Stimulated activated CD8-positive, alpha-beta memory T cell treated with anti-CD3 and anti-CD28 coated beads, Interleukin-4, amount 100 ng/mL, for 48 hours (primary cell): Measurements from ENCODE around the gene SBK2.
"Not testable (repeated sequence)": the region's sequence is repeated elsewhere in the genome, so short reads cannot be mapped to it uniquely, and the experiment has no call there.

Experiments
- DNase-seq: peaks from one replicate; pipeline ENCODE4 v3.0.0-alpha.2; 2020

The SBK2 gene

DNA sequence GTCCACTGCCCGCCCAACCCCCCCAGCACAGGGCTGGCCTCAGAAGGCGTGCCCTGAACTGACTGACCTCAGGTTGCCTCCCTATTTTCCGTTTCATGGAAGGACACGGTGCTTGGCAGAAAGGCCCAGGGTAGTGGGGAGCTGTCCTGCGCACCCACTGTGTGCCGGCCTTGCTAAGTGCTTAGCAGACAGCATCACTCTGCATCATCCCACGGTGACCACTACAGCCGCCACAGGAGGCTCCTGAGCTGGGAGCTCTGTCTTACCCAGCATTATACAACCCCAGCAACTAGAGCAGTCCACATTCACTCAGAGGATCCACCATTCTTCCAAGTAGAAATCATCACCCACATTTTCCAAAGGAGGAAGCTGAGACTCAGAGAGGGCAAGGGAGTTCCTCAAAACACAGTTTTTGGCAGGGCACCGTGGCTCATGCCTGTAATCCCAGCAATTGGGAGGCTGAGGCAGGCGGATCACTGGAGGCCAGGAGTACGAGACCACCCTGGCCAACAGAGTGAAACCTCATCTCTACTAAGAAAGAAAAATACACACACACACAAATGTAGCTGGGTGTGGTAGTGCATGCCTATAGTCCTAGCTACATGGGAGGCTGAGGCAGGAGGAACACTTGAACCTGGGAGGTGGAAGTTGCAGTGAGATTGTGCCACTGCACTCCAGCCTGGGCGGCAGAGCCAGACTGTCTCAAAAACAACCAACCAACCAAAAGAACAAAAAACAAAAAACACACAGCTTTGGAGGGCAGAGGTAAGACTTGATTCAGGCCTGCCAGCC is 1.6 kb downstream of the SBK2 start:
- DNase-seq: no peak

DNA sequence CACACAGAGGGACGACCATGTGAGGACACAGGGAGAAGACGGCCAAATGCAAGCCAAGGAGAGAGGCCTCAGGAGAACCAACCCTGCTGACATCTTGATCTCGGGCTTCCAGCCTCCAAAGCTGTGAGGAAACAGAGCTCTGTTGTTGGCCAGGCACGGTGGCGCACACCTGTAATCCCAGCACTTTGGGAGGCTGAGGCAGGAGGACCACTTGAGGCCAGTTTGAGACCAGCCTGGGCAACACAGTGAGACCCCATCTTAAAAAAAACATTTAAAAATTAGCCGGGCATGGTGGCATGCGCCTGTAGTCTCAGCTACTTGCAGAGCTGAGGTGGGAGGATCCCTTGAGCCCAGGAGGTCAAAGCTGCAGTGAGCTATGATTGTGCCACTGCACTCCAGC is 2.7 kb downstream of the SBK2 start:
- DNase-seq: not testable (repeated sequence)

DNA sequence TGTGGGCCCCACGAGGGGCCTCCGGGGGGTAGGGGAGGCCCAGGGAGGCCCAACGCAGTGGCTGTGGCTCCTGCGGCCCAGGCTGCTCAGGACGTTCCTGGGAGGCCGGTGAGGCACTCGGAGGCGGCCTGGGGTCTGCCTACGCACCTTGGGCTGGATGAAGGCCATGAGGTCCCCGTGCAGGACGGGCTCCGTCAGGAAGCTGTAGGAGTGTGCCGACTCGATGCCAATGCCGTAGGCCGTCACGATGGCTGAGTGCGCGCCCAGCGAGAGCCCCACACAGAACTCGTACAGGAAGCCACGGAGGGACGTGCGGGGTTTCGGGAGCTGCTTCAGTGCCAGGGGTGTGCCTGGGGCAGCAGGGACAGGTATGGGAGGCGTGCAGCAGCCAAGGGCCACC is 5.9 kb downstream of the SBK2 start:
- DNase-seq: no peak

DNA sequence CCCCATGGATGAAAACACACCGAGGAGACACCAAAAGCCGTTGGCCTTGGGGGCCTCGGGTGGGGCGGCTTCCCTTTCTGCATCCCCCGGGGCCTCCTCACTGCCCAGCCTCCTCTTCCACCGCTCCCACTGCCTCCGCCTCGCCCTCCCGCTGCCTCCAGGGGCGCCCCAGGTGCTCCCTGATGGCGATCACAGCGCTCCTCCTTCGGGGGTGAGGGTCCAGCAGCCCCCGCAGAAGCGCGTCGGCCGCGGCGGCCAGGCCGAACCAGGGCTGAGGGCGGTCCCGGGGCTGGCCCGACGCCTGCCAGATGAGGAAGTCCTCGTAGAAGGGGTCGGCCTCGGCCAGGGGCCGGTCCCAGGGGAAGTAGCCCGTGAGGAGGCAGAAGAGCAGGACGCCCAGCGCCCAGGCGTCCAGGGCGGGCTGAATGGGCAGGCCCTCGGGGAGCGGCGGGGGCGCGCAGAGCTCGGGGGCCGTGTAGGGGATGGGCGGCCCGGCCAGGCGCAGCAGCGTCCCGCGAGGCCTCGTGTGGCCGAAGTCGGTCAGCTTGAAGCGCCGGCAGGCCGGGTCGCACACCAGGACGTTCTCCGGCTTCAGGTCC is 7.2 kb downstream of the SBK2 start:
- no peak for DNase-seq

DNA sequence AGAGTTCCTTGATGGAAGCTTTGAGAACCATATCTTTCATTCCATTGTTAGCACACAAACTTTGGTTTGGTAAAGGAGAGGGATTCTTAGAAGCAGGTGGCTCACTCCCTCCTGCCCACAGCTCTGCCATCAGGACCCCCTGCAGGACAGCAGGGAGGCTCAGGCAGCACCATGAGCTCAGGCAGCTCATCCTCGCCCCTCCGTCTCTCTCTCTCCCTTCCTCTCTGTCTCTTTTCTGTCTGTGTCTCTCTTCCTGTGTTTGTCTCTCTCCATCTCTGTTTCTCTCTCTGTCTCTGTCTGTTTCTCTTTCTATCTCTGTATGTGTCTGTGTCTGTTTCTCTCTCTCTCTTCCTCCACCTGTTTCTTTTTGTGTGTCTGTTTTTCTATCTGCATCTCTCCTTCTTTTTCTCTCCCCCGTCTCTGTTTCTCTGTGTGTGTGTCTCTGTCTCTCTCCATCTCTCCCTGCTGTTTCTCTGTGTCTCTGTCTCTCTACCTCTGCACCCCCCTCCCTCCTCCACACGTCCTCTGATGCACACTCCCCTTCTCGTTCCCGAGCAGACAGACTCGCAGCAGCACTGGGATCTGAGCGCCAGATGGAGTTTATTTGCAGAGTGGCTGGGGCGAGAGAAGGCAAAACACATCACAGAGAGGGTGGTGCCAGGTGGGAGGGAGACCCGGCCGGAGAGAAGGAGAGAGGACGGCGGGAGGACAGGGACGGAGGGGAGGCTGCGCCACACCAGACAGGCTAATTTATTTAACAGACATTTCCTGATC is 8.7 kb downstream of the SBK2 start:
- no peak for DNase-seq

DNA sequence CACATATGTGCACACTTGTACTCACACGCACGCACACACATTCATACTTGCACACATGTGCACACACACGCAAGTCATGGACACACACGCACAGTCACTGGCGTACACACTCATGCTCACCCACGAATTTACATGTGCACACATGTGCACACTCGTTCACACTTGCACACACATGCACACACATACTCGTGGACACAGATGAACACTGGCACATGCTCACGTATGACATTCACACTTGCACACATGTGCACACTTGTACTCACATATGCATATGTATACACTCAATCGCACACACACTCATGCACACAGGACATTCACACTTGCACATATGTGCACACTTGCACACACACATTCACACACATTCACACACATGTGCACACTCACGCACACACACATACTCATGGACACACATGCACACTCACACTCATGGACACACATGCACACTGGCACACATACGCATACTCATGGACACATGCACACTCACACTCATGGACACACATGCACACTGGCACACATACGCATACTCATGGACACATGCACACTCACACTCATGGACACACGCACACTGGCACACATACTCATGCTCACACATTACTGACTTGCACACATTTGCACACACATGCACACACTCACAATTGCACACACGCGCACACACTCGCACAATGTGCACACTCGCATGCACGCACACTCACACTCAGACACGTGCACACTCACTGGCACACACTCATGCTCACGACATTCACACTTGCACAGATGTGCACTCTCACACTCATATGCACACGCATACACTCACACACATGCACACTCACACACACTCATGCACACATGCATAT is 9.5 kb downstream of the SBK2 start:
- DNase-seq: no peak

DNA sequence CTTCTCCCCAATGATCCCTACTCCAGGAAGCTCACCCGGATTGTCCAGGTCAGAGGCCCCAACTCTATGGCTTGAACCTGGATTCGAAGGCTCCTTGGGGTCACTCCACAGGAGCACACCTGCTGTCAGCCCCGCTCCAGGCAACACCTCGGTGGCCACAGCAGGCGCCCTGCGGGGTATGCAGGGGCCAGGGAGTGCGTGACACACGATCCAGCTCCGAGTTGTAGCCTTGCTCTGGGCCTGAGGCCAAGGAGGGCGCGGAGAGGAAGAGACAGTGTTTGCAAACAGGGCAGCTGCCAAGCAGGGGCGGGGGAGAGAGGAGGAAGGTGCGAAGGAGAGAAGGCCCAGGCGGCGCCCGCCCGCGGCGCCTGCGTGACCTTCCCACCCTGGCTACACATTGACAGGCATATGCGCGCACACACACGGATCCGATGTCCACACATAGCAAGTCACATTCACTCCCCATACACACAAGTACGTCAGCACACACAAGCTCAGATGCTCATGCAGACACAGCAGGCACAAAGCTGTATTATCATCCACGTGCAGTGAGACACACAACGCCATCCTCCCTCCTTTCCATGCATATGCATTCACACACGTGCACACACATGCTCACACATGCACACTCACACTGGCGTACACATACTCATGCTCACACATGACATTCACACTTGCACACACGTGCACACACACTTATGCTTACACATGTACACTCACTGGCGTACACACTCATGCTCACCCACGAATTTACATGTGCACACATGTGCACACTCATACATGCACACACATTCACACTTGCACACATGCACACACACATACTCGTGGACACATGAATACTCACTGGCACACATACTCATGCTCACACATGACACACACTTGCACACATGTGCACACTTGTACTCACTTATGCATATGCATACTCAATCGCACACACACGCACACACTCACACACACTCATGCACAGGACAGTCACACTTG is 10.4 kb downstream of the SBK2 start:
- no peak for DNase-seq

DNA sequence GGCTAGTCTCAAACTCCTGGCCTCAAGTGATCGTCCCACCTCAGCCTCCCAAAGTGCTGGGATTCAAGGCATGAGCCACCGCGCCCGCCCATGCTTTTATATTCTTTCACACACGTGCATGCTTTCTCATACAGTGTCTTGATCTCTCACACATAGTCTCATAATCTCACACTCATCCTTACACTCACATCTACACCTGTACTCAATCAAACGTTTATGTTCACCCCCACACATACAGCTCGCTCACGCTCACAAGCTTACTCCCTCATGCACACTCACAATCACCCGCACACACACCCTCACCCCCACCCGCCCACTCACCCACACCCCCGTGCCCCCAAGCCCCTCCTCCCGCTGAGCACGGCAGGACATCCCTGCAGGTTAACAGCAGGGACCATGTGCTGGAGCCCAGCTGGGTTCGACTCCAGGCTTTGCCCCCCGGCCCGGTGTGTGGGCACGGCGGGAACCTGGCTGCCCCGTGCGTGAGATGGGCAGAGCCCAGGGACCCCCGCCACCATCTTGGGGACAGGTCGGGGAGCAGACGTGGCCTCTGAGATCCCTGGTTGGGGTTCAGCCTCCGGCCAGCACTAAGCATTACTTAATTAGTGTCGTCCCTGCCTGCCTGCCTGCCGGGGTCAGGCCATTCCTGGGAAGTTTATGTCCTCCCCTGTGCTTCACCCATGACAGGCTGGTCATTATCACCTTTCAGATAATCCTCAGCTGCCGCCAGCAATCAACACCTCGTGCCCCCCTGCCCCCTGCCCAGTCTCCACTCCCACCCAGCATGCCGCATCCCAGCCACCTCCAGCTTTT is 11.4 kb downstream of the SBK2 start:
- no peak for DNase-seq

DNA sequence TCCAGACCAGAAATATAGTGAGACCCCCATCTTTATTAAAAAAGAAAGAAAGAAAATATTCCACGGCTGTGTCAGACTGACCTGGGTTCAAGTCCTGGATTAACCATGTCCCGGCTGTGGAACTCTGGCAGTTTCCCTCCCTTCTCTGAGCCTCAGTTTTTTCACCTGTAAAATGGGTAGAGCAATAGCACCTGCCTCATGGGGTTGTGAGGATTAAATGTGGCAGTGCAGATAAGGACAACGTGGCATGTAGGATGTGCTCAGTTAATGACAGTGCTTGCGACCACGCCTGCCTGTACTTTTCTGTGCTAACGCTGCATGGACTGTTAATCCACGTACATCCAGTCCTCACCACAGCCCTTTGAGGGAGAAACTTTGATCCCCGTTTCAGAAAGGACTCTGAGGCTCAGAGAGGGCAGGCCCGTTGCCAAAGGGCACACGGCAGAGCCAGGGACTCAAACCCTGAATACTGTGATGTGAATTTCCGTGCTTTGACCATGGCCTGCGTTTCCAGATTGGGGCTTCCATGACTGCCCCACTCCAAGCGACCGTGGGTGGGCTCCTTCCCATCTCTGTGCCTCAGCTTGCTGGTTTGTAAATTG is 16.1 kb downstream of the SBK2 start:
- DNase-seq: no peak

DNA sequence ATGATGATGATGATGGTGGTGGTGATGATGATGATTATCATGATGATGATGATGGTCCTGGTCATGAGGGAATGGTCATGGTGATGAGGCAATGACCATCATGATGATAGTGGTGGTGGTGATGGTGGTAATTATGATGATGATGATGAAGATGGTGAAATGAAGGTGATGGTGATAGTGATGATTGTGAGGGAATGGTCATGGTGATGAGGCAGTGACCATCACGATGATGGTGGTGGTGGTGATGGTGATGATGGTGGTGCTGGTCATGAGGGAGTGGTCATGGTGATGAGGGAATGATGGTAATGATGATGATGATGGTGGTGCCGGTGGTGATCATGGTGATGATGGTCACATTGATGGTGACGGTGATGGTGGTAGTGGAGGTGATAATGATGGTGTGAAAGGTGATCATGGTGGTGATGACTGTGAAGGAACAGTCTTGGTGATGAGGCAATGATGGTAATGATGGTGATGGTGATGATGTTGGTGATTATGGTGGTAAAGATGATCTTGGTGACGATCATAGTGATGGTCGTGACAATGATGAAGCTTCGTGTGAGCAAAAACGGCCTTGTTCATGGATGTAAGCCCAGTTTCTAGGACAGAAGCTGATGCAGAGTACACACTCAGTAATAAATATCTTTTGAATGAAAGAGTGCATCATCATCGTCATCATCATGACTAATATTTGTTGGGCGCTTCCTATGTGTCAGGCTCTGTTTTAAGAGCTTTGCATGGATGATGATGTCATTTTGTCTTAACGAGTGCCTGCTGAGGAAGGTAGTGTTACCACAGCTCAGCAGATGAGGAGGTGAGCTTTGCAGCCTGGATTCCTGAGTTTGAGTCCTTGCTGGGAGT is 17.3 kb downstream of the SBK2 start:
- DNase-seq: no peak

DNA sequence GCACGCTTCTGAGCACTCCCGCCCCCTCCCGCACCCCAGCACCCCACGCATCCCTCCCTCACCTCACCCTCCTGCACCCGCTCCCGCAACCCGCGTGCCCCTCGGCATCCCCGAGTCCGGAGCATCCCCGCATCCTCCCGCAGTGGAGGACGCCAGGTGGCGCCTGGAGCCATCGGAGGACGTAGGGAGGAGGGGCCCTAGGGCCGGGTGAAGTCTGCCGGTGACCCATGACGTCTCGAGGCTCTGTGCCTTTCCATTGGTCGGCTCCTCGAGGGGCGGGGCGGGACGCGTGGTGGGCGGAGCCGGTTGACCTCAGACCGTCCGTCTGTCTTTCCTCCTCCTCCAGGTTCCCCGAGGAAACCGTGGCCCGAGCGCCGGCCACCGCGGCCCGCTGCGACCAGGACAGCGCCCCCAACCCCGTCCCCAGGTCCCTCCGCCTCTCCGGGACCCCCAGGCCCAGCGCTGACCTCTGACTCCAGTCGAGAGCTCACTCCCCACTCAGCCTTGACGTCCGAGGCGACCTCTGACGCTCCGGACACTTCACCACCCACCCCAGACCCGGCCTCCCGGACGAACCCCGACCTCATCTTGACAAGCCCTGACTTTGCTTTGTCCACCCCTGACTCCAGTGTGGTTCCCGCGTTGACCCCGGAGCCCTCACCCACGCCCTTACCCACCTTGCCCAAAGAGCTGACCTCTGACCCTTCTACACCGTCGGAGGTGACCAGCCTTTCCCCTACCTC is 19.9 kb downstream of the SBK2 start:
- peak; percentile 96 for DNase-seq

DNA sequence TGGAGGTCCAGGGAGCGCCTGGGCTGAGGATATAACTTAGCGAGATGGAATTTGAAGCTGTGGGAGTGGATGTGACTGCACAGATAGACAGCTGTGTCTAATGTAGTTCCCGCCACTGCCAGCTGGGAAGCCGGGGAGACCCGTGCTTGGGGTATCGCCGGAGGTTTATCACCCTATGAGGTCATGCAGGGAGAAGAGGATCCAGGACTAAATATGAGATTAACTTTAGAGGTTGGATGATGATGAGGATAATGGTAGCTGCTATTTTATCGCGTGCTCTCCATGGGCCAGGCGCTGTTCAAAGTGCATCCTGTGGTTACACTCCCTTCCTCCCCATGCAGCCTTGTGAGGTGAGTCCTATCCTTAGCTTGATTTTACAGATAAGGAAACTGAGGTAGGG is 28.8 kb downstream of the SBK2 start:
- no peak for DNase-seq

DNA sequence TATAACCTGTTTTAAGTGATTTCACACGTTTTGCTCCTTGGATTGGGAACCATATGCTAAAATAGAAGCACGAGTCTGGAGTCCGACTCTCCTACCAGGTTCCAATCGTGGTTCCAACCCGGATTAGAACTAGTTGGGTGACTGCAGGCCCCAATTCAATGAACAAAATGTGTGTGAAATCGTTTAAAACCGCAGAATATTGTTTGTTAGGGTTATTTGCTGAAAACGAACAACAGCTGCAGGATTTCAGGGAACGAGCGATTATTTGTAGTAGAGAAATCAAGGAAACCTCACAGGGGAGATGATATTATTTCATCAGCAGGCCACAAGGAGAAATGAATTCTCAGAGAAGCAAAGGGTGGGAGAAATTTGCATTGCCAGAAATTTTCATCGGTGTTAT is 32.0 kb downstream of the SBK2 start:
- DNase-seq: no peak

DNA sequence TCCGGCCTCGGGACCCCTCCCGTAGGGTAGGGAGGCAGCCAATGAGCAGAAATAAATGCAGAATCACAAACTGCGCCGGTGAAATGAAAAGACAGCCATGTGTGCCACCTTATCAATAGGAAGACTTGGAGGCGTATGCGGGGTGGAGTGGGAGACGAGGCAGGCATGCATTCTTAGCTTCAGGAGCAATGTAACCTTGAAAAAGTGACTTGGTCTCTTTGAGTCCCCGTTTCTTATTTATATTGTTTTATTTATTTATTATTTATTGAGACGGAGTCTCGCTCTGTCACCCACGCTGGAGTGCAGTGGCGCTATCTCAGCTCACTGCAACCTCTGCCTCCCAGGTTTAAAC is 32.7 kb downstream of the SBK2 start:
- no peak for DNase-seq

DNA sequence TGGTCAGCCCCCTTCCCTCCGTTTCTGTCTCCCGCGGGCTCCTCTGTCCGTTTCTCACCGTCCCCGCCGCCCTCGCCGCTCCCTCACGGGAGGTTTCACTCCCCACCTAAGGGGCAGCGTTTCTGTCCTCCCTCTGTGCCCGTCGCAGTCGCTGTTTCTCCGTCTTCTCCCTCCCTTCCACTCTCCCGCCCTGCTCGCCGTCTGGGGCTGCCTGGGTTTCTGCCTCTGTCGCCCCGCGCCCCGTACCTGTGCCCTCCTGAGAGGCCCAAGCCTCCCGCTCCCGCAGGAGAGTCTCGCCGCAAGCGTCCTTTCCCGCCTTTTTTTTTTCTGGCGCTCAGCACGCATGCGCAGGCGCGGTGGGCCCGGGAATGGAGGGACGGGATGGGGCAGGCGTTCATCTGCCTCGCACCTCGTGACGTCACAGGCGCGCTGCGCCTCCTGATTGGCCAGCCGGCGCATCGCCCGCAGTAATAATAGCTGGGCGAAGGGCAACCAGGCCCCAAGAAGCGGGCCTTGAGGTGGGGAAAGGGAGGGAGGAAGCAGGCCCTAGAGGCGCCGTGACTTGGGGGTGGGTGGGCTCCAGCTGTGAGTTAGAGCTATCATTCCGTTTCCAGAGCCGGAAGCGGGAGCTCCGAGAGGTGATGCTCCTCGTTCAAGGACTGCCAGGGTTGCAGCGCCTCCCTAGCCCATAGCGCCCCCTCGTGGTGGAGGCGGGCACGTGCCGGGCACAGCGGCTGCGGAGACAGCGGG is 33.3 kb downstream of the SBK2 start:
- peak; percentile 97 for DNase-seq

DNA sequence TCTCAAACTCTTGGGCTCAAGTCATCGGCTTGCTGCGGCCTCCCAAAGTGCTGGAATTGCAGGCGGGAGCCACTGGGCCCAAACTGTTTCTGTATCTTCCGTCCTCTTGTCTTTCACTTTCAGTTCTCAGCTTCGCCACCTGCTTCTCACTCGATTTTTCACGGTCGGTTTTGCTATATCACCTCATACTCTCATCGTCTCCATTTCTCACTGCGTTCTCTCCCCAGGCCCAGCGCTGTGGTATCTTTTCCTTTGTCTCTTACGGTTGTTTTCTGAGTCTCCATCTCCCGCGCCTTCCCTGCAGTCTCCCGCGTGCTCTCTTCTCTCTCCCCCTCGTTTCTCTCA is 33.8 kb downstream of the SBK2 start:
- no peak for DNase-seq

DNA sequence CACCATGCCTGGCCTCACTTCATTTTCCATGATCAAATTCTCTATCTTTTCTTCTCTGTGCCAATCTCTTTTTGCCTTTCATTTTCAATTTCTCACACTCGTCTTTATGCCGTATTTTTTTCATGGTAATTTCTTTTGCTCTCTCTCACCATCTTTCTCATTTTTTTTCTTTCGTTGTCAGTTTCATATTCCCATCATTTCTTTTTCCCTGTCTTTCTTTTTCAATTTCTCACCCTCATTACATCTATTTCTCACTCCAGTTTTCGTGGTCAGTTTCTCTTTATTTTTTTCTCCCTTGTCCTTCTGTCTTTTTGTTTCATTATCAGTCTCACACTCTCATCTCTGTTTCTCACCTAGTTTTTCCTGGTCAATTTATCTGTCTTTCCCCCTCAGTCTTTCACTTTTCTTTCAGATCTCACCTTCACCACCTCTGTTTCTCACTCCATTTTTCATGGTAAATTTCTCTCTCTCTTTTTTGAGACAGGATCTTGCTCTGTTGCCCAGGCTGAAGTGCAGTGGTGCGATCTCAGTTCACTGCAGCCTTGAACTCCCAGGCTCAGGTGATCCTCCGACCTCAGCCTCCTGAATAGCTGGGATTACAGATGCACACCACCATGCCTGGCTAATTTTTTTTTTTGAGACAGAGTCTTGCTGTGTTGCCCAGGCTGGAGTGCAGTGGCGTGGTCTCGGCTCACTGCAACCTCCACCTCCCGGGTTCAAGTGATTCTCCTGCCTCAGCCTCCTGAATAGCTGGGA is 34.6 kb downstream of the SBK2 start:
- no peak for DNase-seq
